HFFc6 (cell line): ENCODE measurements around the gene PLXDC1. TPM values are rescaled to one million over a fixed set of nuclear protein-coding genes. Genes with fewer than 3 reads are reported as not detected.
A peak's percentile ranks its signal among the peaks of the same experiment; 100 is the strongest.

Experiments used
- DNase-seq: peaks from one replicate; pipeline ENCODE4 v3.0.0-alpha.2; 2018
- H3K27ac Mint-ChIP-seq: 2 replicates; pipeline ENCODE4 v1.8.0; 2020; ENCODE audit warnings: mild to moderate bottlenecking, mixed read lengths
- H3K27me3 Mint-ChIP-seq: 2 replicates; pipeline ENCODE4 v1.8.0; 2021; ENCODE audit warnings: mild to moderate bottlenecking, moderate library complexity, mixed read lengths; ENCODE audit not compliant: insufficient read depth
- H3K36me3 Mint-ChIP-seq: 2 replicates; pipeline ENCODE4 v1.8.0; 2021; ENCODE audit warnings: low read depth, mixed read lengths
- H3K4me1 Mint-ChIP-seq: 2 replicates; pipeline ENCODE4 v1.8.0; 2020; ENCODE audit warnings: low read depth, mixed read lengths
- H3K4me3 Mint-ChIP-seq: 2 replicates; pipeline ENCODE4 v1.8.0; 2020; ENCODE audit warnings: mild to moderate bottlenecking, moderate library complexity, mixed read lengths
- H3K9me3 Mint-ChIP-seq: 2 replicates; pipeline ENCODE4 v1.8.0; 2020; ENCODE audit warnings: mild to moderate bottlenecking, mixed read lengths
- total RNA-seq, 6 experiments: library from RNA; stranded (reverse); fragmentation: NEBNext Ultra II Directional; extraction: Animal tissue kit (Norgen Biotek cat#: 25700); gene quantifications; 2 replicates in 1 of 6; 3 replicates in 5 of 6; pipeline ENCODE4 v1.2.3, GENCODE V29; 2021
- TF ChIP-seq, protein P1 (sequence below): fragments of 200-600 bp; sonication (generic); IDR thresholded peaks from 2 replicates; pipeline ENCODE4 v1.5.0; 2021; ENCODE audit warnings: antibody characterized with exemption, mild to moderate bottlenecking

The PLXDC1 gene
- total RNA-seq, 6 experiments from 2014 or later = 0.20 to 2.2 (median 0.69) TPM

DNA sequence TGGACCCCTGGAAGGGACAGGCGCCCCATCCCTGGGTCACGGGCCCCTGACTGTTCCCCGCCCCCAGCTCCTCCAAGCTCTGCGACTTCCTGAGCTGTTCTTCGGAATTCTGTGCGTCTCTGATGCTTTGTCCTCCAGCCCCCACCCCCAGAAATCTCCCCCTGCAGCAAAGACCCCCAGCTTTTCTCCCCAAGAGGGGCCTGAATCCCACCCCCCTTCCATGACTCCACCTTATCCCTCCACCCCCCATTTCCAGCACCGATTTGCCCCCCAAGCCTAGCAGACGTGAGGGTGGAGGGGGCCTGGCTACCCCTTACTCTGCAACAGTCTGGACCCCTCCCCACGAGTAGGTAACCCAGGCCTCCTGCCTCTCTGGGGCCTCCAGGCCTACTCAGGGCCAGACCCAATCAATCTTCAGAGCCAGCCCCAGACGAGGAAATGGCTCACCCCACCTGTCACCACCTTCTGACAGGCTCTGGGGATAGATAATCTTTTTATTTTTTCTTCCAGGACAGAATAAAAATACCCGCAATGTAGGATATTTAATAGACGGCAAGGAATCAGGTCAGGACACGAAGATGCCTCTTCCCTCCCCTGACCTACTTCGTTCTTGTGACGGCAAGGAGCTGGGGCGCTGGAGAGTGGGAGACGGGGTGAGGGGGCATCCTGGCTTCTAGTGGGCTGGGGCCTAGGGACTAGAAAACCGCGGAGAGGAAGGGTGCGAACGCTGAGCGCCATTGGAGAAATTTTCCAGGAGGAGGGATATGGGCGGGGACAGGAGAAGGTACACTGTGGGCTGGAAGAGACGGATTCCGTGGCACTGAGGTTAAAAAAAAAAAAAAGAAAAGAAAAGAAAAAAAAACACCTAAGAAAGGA lies 744 bp upstream of the PLXDC1 start:
- peaks cover 20% of the 10 kb centered on the region for H3K27me3 Mint-ChIP-seq
- peak overlapping the region; percentile 82 for H3K27ac Mint-ChIP-seq

DNA sequence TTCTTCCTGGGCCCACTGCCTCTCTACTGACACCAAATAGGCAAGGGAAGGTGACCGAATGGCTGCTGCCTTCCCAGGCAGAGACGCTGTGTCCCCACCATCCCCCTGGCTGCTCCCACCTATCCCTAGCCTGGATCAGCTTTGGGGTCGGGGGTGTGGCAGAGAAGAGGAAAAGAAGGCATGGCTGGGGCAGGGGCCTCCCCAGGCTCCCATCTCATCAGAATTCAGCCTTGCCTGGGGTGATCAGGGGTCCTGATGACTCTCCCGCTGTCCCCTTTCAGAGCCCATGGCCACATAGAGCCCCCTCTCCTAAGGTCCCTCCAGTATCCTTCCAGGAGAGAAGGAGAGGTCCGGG lies 665 bp downstream of the PLXDC1 start:
- no peaks in the 10 kb centered on the region for H3K9me3 Mint-ChIP-seq
- H3K4me1 Mint-ChIP-seq = peaks cover 18% of the 10 kb centered on the region
- TF ChIP-seq, protein P1, sequence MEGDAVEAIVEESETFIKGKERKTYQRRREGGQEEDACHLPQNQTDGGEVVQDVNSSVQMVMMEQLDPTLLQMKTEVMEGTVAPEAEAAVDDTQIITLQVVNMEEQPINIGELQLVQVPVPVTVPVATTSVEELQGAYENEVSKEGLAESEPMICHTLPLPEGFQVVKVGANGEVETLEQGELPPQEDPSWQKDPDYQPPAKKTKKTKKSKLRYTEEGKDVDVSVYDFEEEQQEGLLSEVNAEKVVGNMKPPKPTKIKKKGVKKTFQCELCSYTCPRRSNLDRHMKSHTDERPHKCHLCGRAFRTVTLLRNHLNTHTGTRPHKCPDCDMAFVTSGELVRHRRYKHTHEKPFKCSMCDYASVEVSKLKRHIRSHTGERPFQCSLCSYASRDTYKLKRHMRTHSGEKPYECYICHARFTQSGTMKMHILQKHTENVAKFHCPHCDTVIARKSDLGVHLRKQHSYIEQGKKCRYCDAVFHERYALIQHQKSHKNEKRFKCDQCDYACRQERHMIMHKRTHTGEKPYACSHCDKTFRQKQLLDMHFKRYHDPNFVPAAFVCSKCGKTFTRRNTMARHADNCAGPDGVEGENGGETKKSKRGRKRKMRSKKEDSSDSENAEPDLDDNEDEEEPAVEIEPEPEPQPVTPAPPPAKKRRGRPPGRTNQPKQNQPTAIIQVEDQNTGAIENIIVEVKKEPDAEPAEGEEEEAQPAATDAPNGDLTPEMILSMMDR = no peak
- peaks cover 20% of the 10 kb centered on the region for H3K27me3 Mint-ChIP-seq
- peak overlapping the region; percentile 41; the same call in 1 of the 2 replicates for H3K4me3 Mint-ChIP-seq
- DNase-seq = no peak
- H3K36me3 Mint-ChIP-seq = no peaks in the 10 kb centered on the region
- H3K27ac Mint-ChIP-seq = no peak overlapping the region

More for the DNA sequence above, 744 bp upstream of the PLXDC1 start:
- peak overlapping the region; percentile 96 for H3K4me3 Mint-ChIP-seq
- peaks cover 27% of the 10 kb centered on the region for H3K4me1 Mint-ChIP-seq
- H3K9me3 Mint-ChIP-seq = no peaks in the 10 kb centered on the region
- DNase-seq = no peak
- no peaks in the 10 kb centered on the region for H3K36me3 Mint-ChIP-seq
- TF ChIP-seq, protein P1 = no peak

DNA sequence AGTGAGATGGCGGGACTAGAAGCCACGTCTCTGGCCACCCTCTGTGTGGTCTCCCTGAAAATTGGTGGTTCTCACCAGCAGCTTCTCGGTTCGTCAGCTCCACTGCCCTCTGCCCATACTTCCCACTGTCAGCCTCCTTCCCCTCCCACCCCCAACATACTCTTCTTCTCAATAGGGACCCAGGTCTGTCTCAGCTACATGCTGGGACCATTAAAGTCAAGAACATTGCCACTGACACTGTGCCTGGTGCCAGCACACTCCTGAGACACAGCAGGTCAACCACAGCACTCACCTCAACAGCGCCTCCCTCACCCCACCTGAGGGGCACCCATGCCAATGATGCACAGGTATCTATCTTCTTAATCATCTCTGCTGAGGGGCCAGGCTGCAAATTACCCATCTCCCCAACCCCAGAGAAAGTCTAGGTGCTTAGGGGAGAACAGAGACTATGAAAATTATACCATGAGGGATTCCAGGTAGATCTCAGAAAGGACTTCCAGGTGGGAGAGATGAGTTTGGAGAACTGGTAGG lies 1.3 kb downstream of the PLXDC1 start:
- TF ChIP-seq, protein P1 = no peak
- peaks cover 20% of the 10 kb centered on the region for H3K27me3 Mint-ChIP-seq
- no peak overlapping the region; the same call in 1 of the 2 replicates for H3K27ac Mint-ChIP-seq
- no peak overlapping the region for H3K4me3 Mint-ChIP-seq
- H3K4me1 Mint-ChIP-seq = peaks cover 18% of the 10 kb centered on the region
- H3K36me3 Mint-ChIP-seq = no peaks in the 10 kb centered on the region
- no peak for DNase-seq
- H3K9me3 Mint-ChIP-seq = no peaks in the 10 kb centered on the region

DNA sequence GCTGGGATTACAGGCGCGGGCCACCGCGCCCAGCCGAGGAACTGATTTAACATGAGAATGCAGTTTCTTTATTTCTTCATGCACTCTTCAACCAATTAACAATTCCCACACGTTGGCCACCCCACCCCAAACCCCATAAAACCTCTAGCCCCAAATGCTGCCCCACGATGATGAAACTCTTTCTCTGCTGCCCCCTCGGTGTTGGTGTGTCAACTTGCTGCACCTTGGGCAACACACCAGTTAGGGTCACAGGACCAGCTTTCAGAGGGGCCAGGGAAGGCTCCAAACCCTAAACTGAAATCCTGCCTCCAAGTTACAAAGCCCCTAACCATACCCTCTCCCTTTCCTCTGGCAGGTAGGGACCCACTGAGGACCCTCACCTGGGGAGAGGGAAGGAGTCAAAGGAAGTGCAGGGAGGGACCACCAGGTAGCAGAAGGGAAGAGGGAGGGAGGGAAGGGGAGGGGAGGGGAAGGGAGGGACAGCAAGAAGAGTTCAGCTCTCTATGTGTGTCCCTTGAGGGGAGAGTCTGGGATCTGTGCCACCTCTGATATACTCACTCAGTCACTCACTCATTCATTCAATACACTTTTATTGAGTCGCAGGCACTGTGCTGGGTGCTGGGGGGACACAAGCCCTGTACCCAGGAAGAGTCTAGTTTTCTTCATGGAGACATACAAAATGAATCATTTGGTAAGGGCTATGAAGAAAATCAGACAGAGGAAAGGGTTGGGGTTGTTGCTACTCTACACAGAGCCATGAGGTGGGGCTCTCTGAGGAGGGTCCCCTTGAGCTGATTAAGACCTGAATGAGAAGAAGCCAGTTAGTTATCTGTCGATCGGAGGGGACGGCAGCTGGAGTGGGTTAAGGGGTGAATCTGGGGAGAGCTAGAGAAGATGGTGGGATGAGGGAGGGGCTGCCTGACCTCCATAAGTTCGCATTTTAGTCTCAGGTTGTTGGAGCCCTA lies 3.9 kb downstream of the PLXDC1 start:
- no peaks in the 10 kb centered on the region for H3K36me3 Mint-ChIP-seq
- no peak overlapping the region for H3K27ac Mint-ChIP-seq
- DNase-seq = no peak
- H3K4me1 Mint-ChIP-seq = peaks cover 24% of the 10 kb centered on the region
- no peaks in the 10 kb centered on the region for H3K9me3 Mint-ChIP-seq
- H3K27me3 Mint-ChIP-seq = peaks cover 10% of the 10 kb centered on the region
- TF ChIP-seq, protein P1 = no peak
- no peak overlapping the region for H3K4me3 Mint-ChIP-seq

DNA sequence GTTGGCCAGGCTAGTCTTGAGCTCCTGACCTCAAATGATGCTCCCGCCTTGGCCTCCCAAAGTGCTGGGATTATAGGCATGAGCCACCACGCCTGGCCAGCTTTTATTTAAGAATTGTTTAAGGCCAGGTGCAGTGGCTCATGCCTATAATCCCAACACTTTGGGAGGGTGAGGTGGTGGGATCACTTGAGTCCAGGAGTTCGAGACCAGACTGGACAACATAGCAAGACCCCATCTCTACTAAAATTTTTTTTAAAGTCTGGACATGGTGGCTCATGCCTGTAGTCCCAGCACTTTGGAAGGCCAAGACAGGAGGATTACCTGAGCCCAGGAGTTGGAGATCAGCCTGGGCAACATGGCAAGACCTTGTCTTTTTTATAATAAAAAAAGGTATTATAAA lies 5.2 kb downstream of the PLXDC1 start:
- Mint-ChIP-seq H3K27ac (no peak overlapping the region), H3K36me3 (no peaks in the 10 kb centered on the region; the same call in 1 of the 2 replicates), H3K9me3 (no peaks in the 10 kb centered on the region; the same call in 1 of the 2 replicates), H3K4me1 (peaks cover 16% of the 10 kb centered on the region), H3K4me3 (no peak overlapping the region), H3K27me3 (peaks cover 10% of the 10 kb centered on the region)
- TF ChIP-seq, protein P1 = no peak
- DNase-seq = no peak
